ENCODE measurements around the gene RYR3.

RYR3 gene

DNA sequence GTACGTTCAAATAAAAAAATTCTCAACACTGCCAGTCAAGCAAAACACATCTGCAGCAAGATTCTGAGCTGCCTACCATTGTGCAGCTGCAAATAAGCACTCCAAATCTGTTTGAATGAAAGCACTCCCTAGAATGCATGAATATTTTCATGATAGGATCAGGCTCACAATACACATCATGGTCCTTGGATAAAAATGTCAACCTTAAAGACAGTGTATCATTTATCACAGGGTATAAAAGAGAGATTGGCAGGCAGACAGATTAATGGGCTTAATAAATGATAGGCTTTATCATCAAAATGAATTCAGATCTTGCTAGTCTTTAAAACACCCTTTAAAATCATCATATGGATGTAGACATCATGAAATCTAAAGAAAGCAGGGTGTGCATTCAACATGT, 9.2 kb downstream of the RYR3 start:
- DNase-seq (ENCODE audit: low spot score): no peak

DNA sequence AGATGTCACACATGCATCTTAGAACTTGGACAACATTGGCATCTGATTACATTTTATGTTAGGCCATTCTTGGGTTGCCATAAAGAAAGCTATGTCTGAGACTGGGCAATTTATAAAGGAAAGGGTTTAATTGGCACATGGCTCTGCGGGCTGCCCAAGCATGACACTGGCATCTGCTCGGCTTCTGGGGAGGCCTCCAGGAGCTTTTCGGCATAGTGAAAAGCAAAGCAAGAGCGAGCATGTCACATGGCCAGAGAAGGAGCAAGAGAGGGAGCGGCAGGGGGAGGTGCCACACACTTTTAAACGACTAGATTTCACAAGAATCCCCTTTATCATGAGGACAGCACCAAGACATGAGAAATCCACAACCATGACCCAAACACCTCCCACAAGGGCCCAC, 11.3 kb downstream of the RYR3 start:
- no peak for DNase-seq (ENCODE audit: low spot score)

DNA sequence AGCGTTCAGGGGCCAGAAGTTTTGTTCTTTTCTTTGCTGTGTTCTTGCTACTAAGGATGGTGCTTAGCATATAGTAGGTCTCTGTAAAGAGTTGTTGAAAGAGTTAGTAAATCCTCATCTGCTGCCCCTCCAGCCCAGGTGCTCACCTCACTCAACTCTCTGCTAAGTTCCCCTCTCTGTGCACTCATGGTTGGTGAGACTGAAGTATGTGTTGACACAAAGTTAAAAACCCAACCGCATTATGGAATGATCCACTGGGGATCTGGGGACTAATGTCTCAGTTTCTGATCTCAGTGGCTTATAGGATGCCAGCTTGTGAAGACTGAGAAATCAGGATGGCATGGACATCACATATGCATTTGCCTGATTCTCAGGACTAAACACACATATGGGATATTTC, 13.8 kb downstream of the RYR3 start:
- DNase-seq (ENCODE audit: low spot score): no peak

GRCh38 chr15:33326908-33327307, 16.1 kb downstream of the RYR3 start:
- DNase-seq (ENCODE audit: low spot score): no peak

- DNase-seq (ENCODE audit: low spot score): no peak
These were observed 17.3 kb downstream of the RYR3 start for GRCh38 chr15:33328106-33328505.

DNA sequence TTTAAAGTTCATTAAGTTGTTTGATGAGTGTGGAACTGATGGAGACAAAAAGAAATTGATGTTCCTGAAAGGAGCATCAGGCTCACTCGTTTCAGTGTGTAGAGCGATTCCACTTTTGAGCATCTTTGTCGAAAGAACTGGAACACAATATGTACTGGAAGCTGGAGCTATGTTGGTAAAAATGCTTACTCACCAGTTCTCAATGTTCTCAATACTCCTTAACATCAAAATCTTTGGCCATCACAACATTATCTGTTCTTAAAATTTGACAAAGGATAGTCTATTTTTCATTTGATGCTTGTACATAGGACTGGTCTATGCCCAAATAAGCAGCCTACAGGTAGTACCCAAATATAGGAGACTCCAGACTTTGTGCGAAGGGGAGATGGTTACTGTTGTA, 18.7 kb downstream of the RYR3 start:
- no peak for DNase-seq (ENCODE audit: low spot score)

GRCh38 chr15:33330931-33331330, 20.2 kb downstream of the RYR3 start:
- no peak for DNase-seq (ENCODE audit: low spot score)

DNA sequence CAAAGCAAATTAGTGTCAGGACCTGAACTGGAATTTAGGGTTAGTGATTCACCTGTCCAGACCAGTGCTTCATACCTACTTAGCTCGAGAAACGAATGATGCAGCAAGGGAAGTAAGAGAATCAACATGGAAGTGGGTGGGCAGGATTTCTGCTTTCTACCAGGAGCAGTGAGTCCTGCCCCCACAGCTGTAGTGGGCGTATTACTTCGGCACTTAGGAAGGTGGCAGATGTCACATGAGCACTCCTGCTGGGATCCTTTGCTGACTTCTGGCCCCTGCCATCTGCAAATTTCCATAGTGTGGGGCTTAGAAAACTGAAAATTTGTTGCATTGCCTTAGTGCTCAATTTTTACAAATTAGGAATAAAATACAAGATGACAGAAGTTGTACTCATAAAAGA, 31.2 kb downstream of the RYR3 start:
- DNase-seq (ENCODE audit: low spot score): no peak

DNA sequence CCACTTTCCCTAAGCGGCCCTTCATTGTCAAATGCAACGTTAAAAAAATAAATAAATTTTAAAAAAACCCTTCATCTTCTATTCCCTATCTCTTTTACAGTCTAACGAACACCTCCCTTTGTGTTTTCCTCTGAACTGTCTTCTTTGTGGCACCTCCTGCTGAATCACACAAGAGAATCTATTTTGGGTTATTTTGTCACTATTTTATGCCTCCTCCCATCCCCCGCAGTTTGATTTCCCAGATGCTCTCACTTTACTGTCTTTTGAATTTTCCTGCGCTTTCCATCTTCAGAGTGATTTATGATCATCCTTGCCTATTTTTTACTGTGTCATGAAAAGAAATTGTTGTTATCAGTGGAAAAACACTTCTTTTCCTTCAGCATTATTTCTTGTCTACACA, 32.5 kb downstream of the RYR3 start:
- DNase-seq (ENCODE audit: low spot score): no peak

DNA sequence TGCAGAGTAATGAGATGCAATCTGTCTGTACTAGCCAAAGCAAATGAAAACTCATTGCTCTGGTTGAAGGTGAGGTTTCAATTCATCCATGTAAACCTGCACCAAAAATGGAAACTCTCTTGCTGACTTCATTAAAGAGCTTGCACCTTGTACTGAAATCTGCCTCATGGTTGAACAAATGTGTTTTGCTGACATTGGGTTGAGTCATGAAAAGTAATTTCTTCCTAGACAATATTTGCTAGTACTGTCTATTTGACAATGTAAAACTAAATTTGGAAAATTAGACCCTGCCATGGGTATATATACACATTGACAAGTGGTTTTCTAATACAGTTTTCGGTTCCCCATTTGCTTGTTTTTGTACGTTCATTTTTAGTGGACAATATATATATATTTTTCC, 33.3 kb downstream of the RYR3 start:
- DNase-seq (ENCODE audit: low spot score): no peak

DNA sequence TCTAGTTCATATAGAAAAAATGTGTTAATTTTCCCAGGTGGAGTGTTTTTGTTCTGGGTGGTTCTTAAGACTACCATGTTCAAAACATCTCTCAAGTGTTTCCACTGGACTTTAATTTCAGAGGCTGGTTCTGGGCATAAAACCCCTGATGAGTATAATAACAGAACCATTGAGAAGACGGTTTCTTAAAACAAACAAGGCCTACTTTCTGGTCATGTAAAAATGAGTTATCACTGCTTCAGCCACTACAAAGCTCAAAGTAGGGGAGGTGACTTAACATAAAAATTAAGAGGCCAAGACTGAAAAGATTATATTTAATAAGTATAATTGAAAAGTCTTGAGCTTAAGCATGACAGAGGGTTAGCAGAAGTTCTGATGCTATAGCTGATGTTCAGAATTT, 33.8 kb downstream of the RYR3 start:
- DNase-seq (ENCODE audit: low spot score): no peak

GRCh38 chr15:33354411-33354810, 43.6 kb downstream of the RYR3 start:
- no peak for DNase-seq (ENCODE audit: low spot score)

DNA sequence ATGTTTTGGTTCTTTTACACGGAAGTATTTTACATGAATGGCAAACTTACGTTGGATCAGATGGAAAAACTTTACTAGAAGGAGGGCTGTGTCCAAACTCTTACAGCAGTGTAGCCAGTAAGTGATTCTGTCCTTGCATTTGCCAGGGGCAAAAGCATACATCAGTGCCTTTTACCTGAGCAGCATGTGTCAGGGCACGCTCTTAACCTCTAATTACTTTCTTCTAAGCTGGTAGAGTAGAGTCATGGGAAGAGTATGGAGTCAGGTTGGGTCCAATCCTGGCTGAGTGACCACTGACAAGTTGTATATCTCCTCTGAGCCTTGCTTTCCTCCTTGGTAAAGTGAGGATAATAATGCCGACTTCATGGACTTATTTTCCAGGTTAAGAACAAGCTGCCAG, 47.1 kb downstream of the RYR3 start:
- no peak for DNase-seq (ENCODE audit: low spot score)

GRCh38 chr15:33358306-33358705, 47.5 kb downstream of the RYR3 start:
- DNase-seq (ENCODE audit: low spot score): no peak

GRCh38 chr15:33360886-33361285, 50.1 kb downstream of the RYR3 start:
- no peak for DNase-seq (ENCODE audit: low spot score)

DNA sequence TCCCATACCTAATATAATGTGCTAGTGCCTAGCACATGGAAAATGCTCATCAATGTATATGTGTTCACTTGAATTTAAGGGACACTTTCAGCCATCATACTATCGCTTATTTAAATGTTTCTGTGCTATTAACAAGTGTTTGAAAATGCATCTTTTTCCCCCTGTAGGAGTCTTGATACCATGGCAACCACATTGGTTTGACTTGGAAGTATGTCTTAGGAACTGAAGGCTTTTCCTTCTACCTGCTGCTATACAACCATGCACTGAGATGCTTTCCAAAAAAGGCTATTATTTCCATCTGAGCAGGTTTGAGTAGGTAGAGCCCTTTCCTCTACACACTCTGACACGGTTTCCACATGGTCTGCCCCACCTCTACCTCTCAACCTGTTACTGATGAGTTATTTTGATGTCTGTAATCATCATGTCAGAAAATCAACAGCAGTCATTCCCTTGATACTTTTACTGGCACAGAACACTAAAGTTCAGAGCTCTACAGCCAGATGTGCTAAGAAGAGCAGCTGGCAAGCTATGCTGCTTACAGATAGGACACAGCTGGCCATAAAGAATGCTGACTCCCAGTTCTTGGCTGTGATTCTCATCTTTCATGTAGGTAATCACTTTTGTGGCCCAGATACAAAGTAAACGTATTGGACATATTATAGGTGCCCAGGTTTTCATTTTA, 59.3 kb downstream of the RYR3 start:
- DNase-seq (ENCODE audit: low spot score): no peak

DNA sequence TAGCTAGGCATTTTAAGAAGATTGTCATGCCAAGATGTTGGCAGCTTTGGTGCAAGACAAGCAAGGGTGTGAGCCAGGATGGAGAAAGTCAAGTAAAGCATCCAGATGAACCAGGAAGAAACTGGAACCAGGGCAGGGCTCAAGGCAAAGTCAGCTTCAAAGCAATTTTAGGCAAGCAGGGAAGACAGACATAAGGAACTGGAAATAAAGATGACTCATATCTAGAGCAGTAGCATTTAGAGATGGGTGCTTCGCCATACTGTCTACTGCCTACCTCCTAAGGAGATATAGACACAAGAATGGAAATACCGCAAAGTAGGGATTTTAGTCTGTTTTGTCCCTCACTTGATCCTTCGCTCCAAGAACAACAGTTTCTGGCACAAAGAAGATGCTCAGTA, 59.9 kb downstream of the RYR3 start:
- DNase-seq (ENCODE audit: low spot score): no peak

DNA sequence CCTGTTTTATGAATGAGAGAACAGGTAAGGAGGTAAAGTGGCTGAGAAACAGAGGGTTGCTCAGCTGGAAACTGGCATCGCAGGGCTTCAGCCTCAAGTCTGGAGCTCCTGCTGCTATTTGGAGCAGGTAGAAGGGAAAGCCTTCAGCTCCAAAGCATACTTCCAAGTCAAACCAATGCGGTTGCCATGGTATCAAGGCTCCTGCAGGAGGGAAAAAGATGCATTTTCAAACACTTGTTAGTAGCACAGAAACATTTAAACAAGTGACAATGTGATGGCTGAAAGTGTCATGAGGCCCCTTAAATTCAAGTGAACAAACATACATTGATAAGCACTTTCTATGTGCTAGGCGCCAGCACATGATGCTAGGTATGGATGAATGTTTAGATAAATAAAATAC, 60.4 kb downstream of the RYR3 start:
- no peak for DNase-seq (ENCODE audit: low spot score)

DNA sequence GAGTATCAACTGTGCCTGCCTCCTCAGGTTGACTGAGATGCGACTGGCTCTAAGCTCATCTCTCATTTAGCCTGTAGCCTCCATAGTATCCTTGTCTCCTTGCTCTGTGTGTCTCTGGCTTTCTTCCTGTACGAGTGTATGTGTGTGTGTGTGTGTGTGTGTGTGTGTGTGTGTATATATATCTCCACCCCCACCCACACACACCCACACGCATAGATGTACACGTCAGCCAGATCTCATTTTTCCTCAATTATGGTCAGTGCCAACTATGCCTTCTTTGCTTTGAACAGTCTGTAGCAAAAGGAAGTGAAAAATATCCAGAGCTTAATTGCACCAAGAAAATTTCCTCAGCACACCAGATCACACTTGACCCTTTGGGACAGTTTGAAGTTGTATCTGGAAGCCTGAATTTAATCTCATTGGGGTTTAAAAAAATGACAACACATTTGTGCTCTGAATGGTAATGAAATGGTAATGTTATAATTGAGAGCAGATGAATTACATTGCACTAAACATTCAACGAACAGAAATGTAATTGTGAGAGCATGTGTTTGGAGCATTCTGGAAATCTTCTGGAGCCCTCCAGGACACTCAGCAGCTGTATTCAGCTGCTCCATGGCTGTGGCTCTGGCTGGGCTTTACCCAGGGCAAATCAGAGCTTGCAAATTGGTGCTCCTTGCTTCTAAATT, 63.6 kb downstream of the RYR3 start:
- DNase-seq (ENCODE audit: low spot score): no peak

DNA sequence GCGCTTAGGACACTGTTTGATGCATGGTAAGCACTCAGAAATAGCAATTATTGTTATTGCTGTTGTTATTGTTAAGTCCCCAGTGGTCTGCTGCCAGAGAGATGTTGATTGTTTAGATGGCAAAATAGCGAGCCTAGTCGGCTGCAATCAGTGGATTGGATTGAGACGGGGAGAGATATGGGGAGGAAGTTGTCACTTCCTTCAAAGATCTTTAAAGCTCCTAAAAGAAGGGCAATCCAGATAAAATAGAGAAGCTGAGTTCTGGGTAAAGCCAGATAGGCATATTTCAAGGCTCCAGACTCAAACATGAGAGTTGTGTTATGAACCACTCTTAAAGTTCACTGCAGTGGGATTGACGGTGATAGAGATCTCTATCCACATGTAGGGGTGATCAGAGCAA, 64.5 kb downstream of the RYR3 start:
- no peak for DNase-seq (ENCODE audit: low spot score)

- no peak for DNase-seq (ENCODE audit: low spot score)
These were observed 66.4 kb downstream of the RYR3 start for GRCh38 chr15:33377204-33377603.

DNA sequence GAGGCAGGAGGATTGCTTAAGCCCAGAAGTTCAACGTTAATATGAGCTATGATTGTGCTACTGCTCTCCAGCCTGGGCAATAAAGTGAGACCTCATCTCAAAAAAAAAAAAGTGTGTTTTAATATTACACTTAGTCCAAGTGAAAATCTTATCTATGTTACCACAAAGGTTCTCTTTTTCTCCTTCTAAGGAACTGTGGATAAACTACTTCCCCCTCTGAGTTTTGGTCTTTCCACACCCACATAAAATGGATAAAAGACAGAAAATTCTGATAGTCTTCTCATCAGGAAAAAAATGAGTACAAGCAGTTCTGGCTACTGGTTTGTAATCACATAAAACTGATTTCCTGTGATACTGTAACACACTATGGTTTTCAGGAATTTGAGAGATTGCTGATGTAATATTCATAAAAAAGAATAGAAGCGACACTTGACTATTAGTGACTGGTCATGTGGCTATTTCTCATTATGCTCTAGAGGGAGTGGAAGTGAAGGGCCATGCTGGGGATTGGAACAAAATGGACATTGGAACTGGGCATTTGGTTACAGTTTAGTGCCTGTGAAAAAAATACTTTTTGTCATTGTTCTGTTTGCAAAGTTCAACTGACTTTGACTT, 68.2 kb downstream of the RYR3 start:
- DNase-seq (ENCODE audit: low spot score): no peak

DNA sequence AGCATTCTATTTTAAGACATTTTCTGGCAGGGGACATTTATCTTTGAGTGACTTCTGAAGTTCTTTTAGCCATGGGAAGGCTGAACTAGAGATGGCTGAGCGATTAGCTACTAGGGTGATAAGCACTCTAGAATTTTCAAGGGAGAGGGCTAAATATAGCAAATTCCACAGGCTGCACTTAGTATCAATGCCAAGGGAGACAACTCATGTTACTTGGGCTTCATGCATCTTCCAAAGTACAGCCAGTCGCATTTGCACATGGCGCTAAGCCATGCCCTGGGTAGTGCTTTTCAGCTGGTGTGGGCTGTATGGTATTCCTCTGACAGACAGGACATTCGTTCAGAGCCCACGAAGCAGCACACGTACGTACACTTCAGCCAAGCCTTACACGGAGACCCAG, 69.6 kb downstream of the RYR3 start:
- DNase-seq (ENCODE audit: low spot score): no peak

GRCh38 chr15:33382491-33382890, 71.7 kb downstream of the RYR3 start:
- no peak for DNase-seq (ENCODE audit: low spot score)

All from hepatic stellate cell (primary cell).